ENCODE data around the gene CAD.
"Not testable (repeated sequence)": the region's sequence is repeated elsewhere in the genome, so short reads cannot be mapped to it uniquely, and the experiment has no call there.

Gene CAD

GRCh38 chr2:27272537-27273522, 55.7 kb downstream of the CAD start:
- not testable (repeated sequence) for H3K9me3 ChIP-seq (ENCODE audit: control insufficient read depth in 5 of 5, low read length in 5 of 5); H3K9ac ChIP-seq (ENCODE audit: low read length in 5 of 5); H3K27ac ChIP-seq (ENCODE audit: low read depth, low read length)

GRCh38 chr2:27275211-27276150, 58.3 kb downstream of the CAD start, which contains the start of gene DNAJC5G:
DNAJC5G (plus strand) TSS chr2:27275433; CDS start chr2:27276729, 1,296 bp downstream.
- H3K4me3 ChIP-seq (ENCODE audit: low read depth in 1 of 5, low read length in 5 of 5) = no peak within 1 kb of the TSS
- H3K9me3 ChIP-seq (ENCODE audit: control insufficient read depth in 5 of 5, low read length in 5 of 5) = no peaks in the 10 kb centered on the region
- H3K27me3 ChIP-seq (ENCODE audit: control insufficient read depth in 5 of 5, insufficient read depth in 4 of 5, low read length in 5 of 5) = peaks cover 8 to 17% (median 14%) of the 10 kb centered on the region in 5 donors
- no peak within 1 kb of the TSS for H3K9ac ChIP-seq (ENCODE audit: low read length in 5 of 5)
- H3K4me1 ChIP-seq (ENCODE audit: control insufficient read depth in 5 of 5, insufficient read depth in 5 of 5, low read length in 5 of 5) = no peaks in the 10 kb centered on the region
- H3K27ac ChIP-seq (ENCODE audit: low read depth, low read length) = no peak within 1 kb of the TSS
- no peaks in the 10 kb centered on the region for H3K36me3 ChIP-seq (ENCODE audit: control insufficient read depth in 5 of 5, insufficient read depth in 5 of 5, low read length in 5 of 5)

More at GRCh38 chr2:27272537-27273522, 55.7 kb downstream of the CAD start:
- not testable (repeated sequence) for H3K4me3 ChIP-seq (ENCODE audit: low read depth in 1 of 5, low read length in 5 of 5); H3K4me1 ChIP-seq (ENCODE audit: control insufficient read depth in 5 of 5, insufficient read depth in 5 of 5, low read length in 5 of 5); H3K36me3 ChIP-seq (ENCODE audit: control insufficient read depth in 5 of 5, insufficient read depth in 5 of 5, low read length in 5 of 5)
- H3K27me3 ChIP-seq (ENCODE audit: control insufficient read depth in 5 of 5, insufficient read depth in 4 of 5, low read length in 5 of 5) = peaks cover 5 to 20% (median 11%) of the 10 kb centered on the region in 5 donors

GRCh38 chr2:27278010-27278409, 60.8 kb downstream of the CAD start:
- H3K4me3 ChIP-seq (ENCODE audit: low read depth in 1 of 5, low read length in 5 of 5) = no peak overlapping the region
- no peaks in the 10 kb centered on the region for H3K4me1 ChIP-seq (ENCODE audit: control insufficient read depth in 5 of 5, insufficient read depth in 5 of 5, low read length in 5 of 5)
- no peaks in the 10 kb centered on the region for H3K36me3 ChIP-seq (ENCODE audit: control insufficient read depth in 5 of 5, insufficient read depth in 5 of 5, low read length in 5 of 5)
- peaks cover 10 to 29% (median 22%) of the 10 kb centered on the region in 5 donors for H3K27me3 ChIP-seq (ENCODE audit: control insufficient read depth in 5 of 5, insufficient read depth in 4 of 5, low read length in 5 of 5)
- H3K9me3 ChIP-seq (ENCODE audit: control insufficient read depth in 5 of 5, low read length in 5 of 5) = no peaks in the 10 kb centered on the region
- no peak overlapping the region for H3K27ac ChIP-seq (ENCODE audit: low read depth, low read length)
- no peak overlapping the region for H3K9ac ChIP-seq (ENCODE audit: low read length in 5 of 5)

- H3K27ac ChIP-seq (ENCODE audit: low read depth, low read length) = no peak overlapping the region
- no peaks in the 10 kb centered on the region for H3K4me1 ChIP-seq (ENCODE audit: control insufficient read depth in 5 of 5, insufficient read depth in 5 of 5, low read length in 5 of 5)
- no peaks in the 10 kb centered on the region for H3K9me3 ChIP-seq (ENCODE audit: control insufficient read depth in 5 of 5, low read length in 5 of 5)
- no peak overlapping the region for H3K9ac ChIP-seq (ENCODE audit: low read length in 5 of 5)
- no peak overlapping the region for H3K4me3 ChIP-seq (ENCODE audit: low read depth in 1 of 5, low read length in 5 of 5)
- peaks cover 5 to 30% (median 16%) of the 10 kb centered on the region in 5 donors for H3K27me3 ChIP-seq (ENCODE audit: control insufficient read depth in 5 of 5, insufficient read depth in 4 of 5, low read length in 5 of 5)
- no peaks in the 10 kb centered on the region for H3K36me3 ChIP-seq (ENCODE audit: control insufficient read depth in 5 of 5, insufficient read depth in 5 of 5, low read length in 5 of 5)
Observed at GRCh38 chr2:27280826-27281225, 63.7 kb downstream of the CAD start.

GRCh38 chr2:27281442-27281841, 64.3 kb downstream of the CAD start:
- Histone ChIP-seq H3K4me1 (ENCODE audit: control insufficient read depth in 5 of 5, insufficient read depth in 5 of 5, low read length in 5 of 5) (no peaks in the 10 kb centered on the region), H3K27me3 (ENCODE audit: control insufficient read depth in 5 of 5, insufficient read depth in 4 of 5, low read length in 5 of 5) (peaks cover 5 to 28% (median 15%) of the 10 kb centered on the region in 5 donors), H3K27ac (ENCODE audit: low read depth, low read length) (no peak overlapping the region), H3K4me3 (ENCODE audit: low read depth in 1 of 5, low read length in 5 of 5) (no peak overlapping the region), H3K9ac (ENCODE audit: low read length in 5 of 5) (no peak overlapping the region), H3K9me3 (ENCODE audit: control insufficient read depth in 5 of 5, low read length in 5 of 5) (no peaks in the 10 kb centered on the region), H3K36me3 (ENCODE audit: control insufficient read depth in 5 of 5, insufficient read depth in 5 of 5, low read length in 5 of 5) (no peaks in the 10 kb centered on the region)

GRCh38 chr2:27281855-27282559, 64.8 kb downstream of the CAD start, which contains the start of gene TRIM54:
TRIM54 (plus strand) TSS chr2:27282429; CDS start chr2:27282732, 303 bp downstream.
- H3K27ac ChIP-seq (ENCODE audit: low read depth, low read length) = no peak within 1 kb of the TSS
- H3K9me3 ChIP-seq (ENCODE audit: control insufficient read depth in 5 of 5, low read length in 5 of 5) = no peaks in the 10 kb centered on the region
- H3K36me3 ChIP-seq (ENCODE audit: control insufficient read depth in 5 of 5, insufficient read depth in 5 of 5, low read length in 5 of 5) = no peaks in the 10 kb centered on the region
- no peaks in the 10 kb centered on the region for H3K4me1 ChIP-seq (ENCODE audit: control insufficient read depth in 5 of 5, insufficient read depth in 5 of 5, low read length in 5 of 5)
- no peak within 1 kb of the TSS for H3K9ac ChIP-seq (ENCODE audit: low read length in 5 of 5)
- no peak within 1 kb of the TSS for H3K4me3 ChIP-seq (ENCODE audit: low read depth in 1 of 5, low read length in 5 of 5)
- H3K27me3 ChIP-seq (ENCODE audit: control insufficient read depth in 5 of 5, insufficient read depth in 4 of 5, low read length in 5 of 5) = peaks cover 5 to 25% (median 15%) of the 10 kb centered on the region in 5 donors

GRCh38 chr2:27282892-27283291, 65.7 kb downstream of the CAD start:
- Histone ChIP-seq H3K9me3 (ENCODE audit: control insufficient read depth in 5 of 5, low read length in 5 of 5) (no peaks in the 10 kb centered on the region), H3K9ac (ENCODE audit: low read length in 5 of 5) (no peak overlapping the region), H3K27ac (ENCODE audit: low read depth, low read length) (no peak overlapping the region), H3K4me1 (ENCODE audit: control insufficient read depth in 5 of 5, insufficient read depth in 5 of 5, low read length in 5 of 5) (no peaks in the 10 kb centered on the region), H3K27me3 (ENCODE audit: control insufficient read depth in 5 of 5, insufficient read depth in 4 of 5, low read length in 5 of 5) (peaks cover 4 to 20% (median 9%) of the 10 kb centered on the region in 5 donors), H3K4me3 (ENCODE audit: low read depth in 1 of 5, low read length in 5 of 5) (no peak overlapping the region), H3K36me3 (ENCODE audit: control insufficient read depth in 5 of 5, insufficient read depth in 5 of 5, low read length in 5 of 5) (no peaks in the 10 kb centered on the region)

GRCh38 chr2:27284996-27285395, 67.8 kb downstream of the CAD start:
- H3K9me3 ChIP-seq (ENCODE audit: control insufficient read depth in 5 of 5, low read length in 5 of 5) = no peaks in the 10 kb centered on the region
- H3K4me3 ChIP-seq (ENCODE audit: low read depth in 1 of 5, low read length in 5 of 5) = no peak overlapping the region
- peaks cover 0 to 16% (median 8%) of the 10 kb centered on the region in 5 donors for H3K27me3 ChIP-seq (ENCODE audit: control insufficient read depth in 5 of 5, insufficient read depth in 4 of 5, low read length in 5 of 5)
- H3K36me3 ChIP-seq (ENCODE audit: control insufficient read depth in 5 of 5, insufficient read depth in 5 of 5, low read length in 5 of 5) = no peaks in the 10 kb centered on the region
- peaks cover 0 to 4% (median 0%) of the 10 kb centered on the region in 5 donors for H3K4me1 ChIP-seq (ENCODE audit: control insufficient read depth in 5 of 5, insufficient read depth in 5 of 5, low read length in 5 of 5)
- no peak overlapping the region for H3K27ac ChIP-seq (ENCODE audit: low read depth, low read length)
- no peak overlapping the region for H3K9ac ChIP-seq (ENCODE audit: low read length in 5 of 5)

GRCh38 chr2:27285481-27285880, 68.3 kb downstream of the CAD start:
- no peaks in the 10 kb centered on the region for H3K9me3 ChIP-seq (ENCODE audit: control insufficient read depth in 5 of 5, low read length in 5 of 5)
- H3K9ac ChIP-seq (ENCODE audit: low read length in 5 of 5) = no peak overlapping the region
- no peaks in the 10 kb centered on the region for H3K36me3 ChIP-seq (ENCODE audit: control insufficient read depth in 5 of 5, insufficient read depth in 5 of 5, low read length in 5 of 5)
- peaks cover under 1 to 16% (median 8%) of the 10 kb centered on the region in 5 donors for H3K27me3 ChIP-seq (ENCODE audit: control insufficient read depth in 5 of 5, insufficient read depth in 4 of 5, low read length in 5 of 5)
- no peak overlapping the region for H3K27ac ChIP-seq (ENCODE audit: low read depth, low read length)
- H3K4me1 ChIP-seq (ENCODE audit: control insufficient read depth in 5 of 5, insufficient read depth in 5 of 5, low read length in 5 of 5) = peaks cover 0 to 4% (median 0%) of the 10 kb centered on the region in 5 donors
- H3K4me3 ChIP-seq (ENCODE audit: low read depth in 1 of 5, low read length in 5 of 5) = no peak overlapping the region

All from subcutaneous abdominal adipose tissue (tissue), 5 donors.